Esophagus muscularis mucosa (tissue), 4 donors: Measurements from ENCODE around the gene ADAT2.

ENCODE experiments used
- CTCF ChIP-seq, 3 experiments: fragments of 200-600 bp in 2 of 3; fragments of 450-650 bp in 1 of 3; sonication (generic) in 2 of 3; IDR thresholded peaks; one replicate each; pipeline ENCODE4 v1.5.1; 2017 to 2019; ENCODE audit warnings: antibody characterized with exemption in 3 of 3, mild to moderate bottlenecking in 2 of 3, moderate library complexity in 1 of 3
- EP300 ChIP-seq: sonication (generic); formaldehyde crosslinking; IDR thresholded peaks from one replicate; pipeline ENCODE4 v1.6.1; 2017; ENCODE audit warnings: antibody characterized with exemption
- POLR2AphosphoS5 ChIP-seq, 2 donors: sonication (generic); formaldehyde crosslinking; IDR thresholded peaks; one replicate each; pipeline ENCODE4 v1.6.1; 2017; ENCODE audit warnings: antibody characterized with exemption in 2 of 2

GRCh38 chr6:143401636-143402370 is 48.7 kb downstream of the ADAT2 start:
- TF ChIP-seq CTCF (IDR thresholded peaks at IDR 0.05) (no peak), POLR2AphosphoS5 (IDR thresholded peaks at IDR 0.05) (no peak), EP300 (no peak)
